Neural cell (in vitro differentiated cells): ENCODE measurements around the gene HDAC5. TPM values are rescaled to one million over a fixed set of nuclear protein-coding genes. Genes with fewer than 3 reads are reported as not detected.

Source experiments
- H2AFZ ChIP-seq: fragments of 200-600, 300-800 bp; sonication (generic), shearing (Covaris generic); 2 replicates; pipeline ENCODE4 v1.6.0; 2014; ENCODE audit warnings: low read depth, mild to moderate bottlenecking, antibody characterized with exemption, low read length, moderate library complexity
- H3F3A ChIP-seq: fragments of 200-600 bp; shearing (Covaris generic); 2 replicates; pipeline ENCODE4 v1.6.1; 2016; ENCODE audit warnings: mild to moderate bottlenecking, moderate library complexity, mixed read lengths, antibody characterized with exemption, low read length; ENCODE audit not compliant: insufficient read depth, poor library complexity, severe bottlenecking
- H3K27ac ChIP-seq: fragments of 200-600, 300-800 bp; sonication (generic), shearing (Covaris generic); 2 replicates; pipeline ENCODE4 v1.5.1; 2014; ENCODE audit warnings: mild to moderate bottlenecking, low read length, moderate library complexity
- H3K27me3 ChIP-seq: fragments of 300-800, 200-600 bp; sonication (generic), shearing (Covaris generic); 2 replicates; pipeline ENCODE4 v1.6.0; 2014; ENCODE audit warnings: mild to moderate bottlenecking, low read depth, low read length, moderate library complexity; ENCODE audit not compliant: insufficient read depth
- H3K36me3 ChIP-seq: fragments of 300-800, 200-600 bp; sonication (generic), shearing (Covaris generic); 2 replicates; pipeline ENCODE4 v1.5.1; 2014; ENCODE audit warnings: mild to moderate bottlenecking, antibody characterized with exemption, low read length, moderate library complexity; ENCODE audit not compliant: insufficient read depth
- H3K4me2 ChIP-seq: fragments of 300-800, 200-600 bp; sonication (generic), shearing (Covaris generic); 2 replicates; pipeline ENCODE4 v1.6.0; 2014; ENCODE audit warnings: mild to moderate bottlenecking, low read length
- H3K4me3 ChIP-seq: fragments of 300-800, 200-600 bp; sonication (generic), shearing (Covaris generic); 2 replicates; pipeline ENCODE4 v1.5.1; 2014; ENCODE audit warnings: mild to moderate bottlenecking, low read length, moderate library complexity
- H3K79me2 ChIP-seq: fragments of 200-600 bp; shearing (Covaris generic); replicated peaks from 2 replicates; pipeline ENCODE4 v1.6.0; 2014; ENCODE audit warnings: mild to moderate bottlenecking, low read length, moderate library complexity; ENCODE audit not compliant: insufficient read depth
- H3K9ac ChIP-seq: fragments of 300-800, 200-600 bp; sonication (generic), shearing (Covaris generic); 2 replicates; pipeline ENCODE4 v1.6.1; 2016; ENCODE audit warnings: mild to moderate bottlenecking, low read length, mixed read lengths
- H3K9me2 ChIP-seq: fragments of 200-600 bp; shearing (Covaris generic); 2 replicates; pipeline ENCODE4 v1.6.1; 2016; ENCODE audit warnings: mild to moderate bottlenecking, low read length, mixed read lengths; ENCODE audit not compliant: insufficient read depth
- H3K9me3 ChIP-seq: fragments of 200-600, 300-800 bp; sonication (generic), shearing (Covaris generic); 2 replicates; pipeline ENCODE4 v1.6.1; 2016; ENCODE audit warnings: mild to moderate bottlenecking, mixed run types, low read length, moderate library complexity, mixed read lengths
- H4K20me1 ChIP-seq: fragments of 200-600 bp; shearing (Covaris generic); 2 replicates; pipeline ENCODE4 v1.6.1; 2016; ENCODE audit warnings: mild to moderate bottlenecking, mixed run types; ENCODE audit not compliant: insufficient read depth
- CTCF ChIP-seq: fragments of 450-650 bp; IDR thresholded peaks from 2 replicates; pipeline ENCODE4 v1.5.1; 2014; ENCODE audit warnings: antibody characterized with exemption, mild to moderate bottlenecking, moderate library complexity; ENCODE audit not compliant: poor library complexity, severe bottlenecking
- EP300 ChIP-seq: fragments of 450-650 bp; conservative IDR thresholded peaks from 2 replicates; pipeline ENCODE4 v1.6.1; 2014; ENCODE audit warnings: antibody characterized with exemption, mild to moderate bottlenecking, moderate library complexity; ENCODE audit not compliant: poor library complexity, severe bottlenecking
- EZH2 ChIP-seq: fragments of 200-600, 300-800 bp; shearing (Covaris generic), sonication (generic); IDR thresholded peaks from 2 replicates; pipeline ENCODE4 v1.6.1; 2014; ENCODE audit warnings: antibody characterized with exemption, low read length, borderline replicate concordance, mild to moderate bottlenecking; ENCODE audit not compliant: insufficient read depth, poor library complexity, severe bottlenecking
- MXI1 ChIP-seq: fragments of 450-650 bp; conservative IDR thresholded peaks from 2 replicates; pipeline ENCODE4 v1.6.1; 2014; ENCODE audit warnings: antibody characterized with exemption, mild to moderate bottlenecking; ENCODE audit not compliant: poor library complexity, severe bottlenecking
- POLR2AphosphoS5 ChIP-seq: IDR thresholded peaks from 2 replicates; pipeline ENCODE4 v1.6.1; 2012
- RAD21 ChIP-seq: fragments of 450-650 bp; conservative IDR thresholded peaks from 2 replicates; pipeline ENCODE4 v1.6.1; 2014; ENCODE audit warnings: antibody characterized with exemption, mild to moderate bottlenecking, moderate library complexity
- REST ChIP-seq: IDR thresholded peaks from 2 replicates; pipeline ENCODE4 v1.6.1; 2012; ENCODE audit warnings: borderline replicate concordance
- SMC3 ChIP-seq: fragments of 450-650 bp; conservative IDR thresholded peaks from 2 replicates; pipeline ENCODE4 v1.6.1; 2014; ENCODE audit warnings: antibody characterized with exemption, mild to moderate bottlenecking, moderate library complexity; ENCODE audit not compliant: poor library complexity
- TAF1 ChIP-seq: IDR thresholded peaks from 2 replicates; pipeline ENCODE4 v1.6.1; 2012; ENCODE audit warnings: low read depth
- polyA plus RNA-seq: library from polyadenylated mRNA; depleted of rRNA; stranded (reverse); fragments of >200 nt; gene quantifications from 2 replicates; pipeline ENCODE4 v1.2.3, GENCODE V29; 2014

Gene HDAC5
- polyA plus RNA-seq, 1 donor from 2014 or later = 97.8 TPM

DNA sequence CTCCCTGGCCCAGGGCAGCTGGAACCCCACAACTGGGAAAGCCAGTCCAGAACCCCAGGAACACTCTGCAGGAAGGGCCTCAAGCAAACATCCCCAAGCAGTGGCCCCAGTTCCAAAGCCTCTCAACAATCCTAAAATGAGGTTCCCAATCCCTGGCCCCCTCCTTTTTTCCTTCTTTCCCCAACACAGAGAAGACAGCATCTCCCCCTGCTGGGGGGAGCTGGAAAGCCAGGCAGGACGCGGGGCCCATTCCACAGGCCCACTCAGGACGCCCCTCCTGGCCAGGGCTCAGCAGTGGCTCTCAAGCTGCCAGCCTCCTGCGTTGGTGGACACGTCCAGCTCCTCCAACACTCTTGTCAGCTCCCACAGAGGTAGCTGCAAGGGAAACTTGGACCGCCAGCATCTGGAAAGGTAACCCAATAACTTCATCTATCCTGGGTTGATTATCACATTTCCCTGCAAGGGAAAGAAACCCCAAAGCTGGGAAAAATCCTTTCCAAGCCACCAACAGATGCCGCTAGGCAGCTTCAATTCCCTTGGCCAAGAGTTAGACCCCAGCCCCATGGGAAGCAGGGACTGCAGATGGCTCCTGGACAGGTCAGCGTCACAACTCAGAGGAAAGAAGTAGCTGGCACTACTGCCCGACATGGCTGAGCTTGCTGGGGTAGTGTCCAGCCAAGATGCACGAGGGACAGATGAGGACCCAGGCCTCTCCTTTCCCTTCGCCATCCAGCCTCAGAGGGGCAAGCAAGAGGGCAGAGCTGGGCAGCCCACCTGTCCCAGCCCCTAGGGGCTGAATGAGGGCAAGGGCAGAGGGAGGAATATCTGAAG lies 7.6 kb downstream of the HDAC5 start:
- H3F3A ChIP-seq = no peaks in the 10 kb centered on the region
- H3K27me3 ChIP-seq = no peaks in the 10 kb centered on the region
- peaks cover 11% of the 10 kb centered on the region for H4K20me1 ChIP-seq
- no peaks in the 10 kb centered on the region for H3K9me3 ChIP-seq
- H3K9ac ChIP-seq = no peak overlapping the region
- H2AFZ ChIP-seq = no peak overlapping the region
- no peak overlapping the region for H3K4me3 ChIP-seq
- H3K9me2 ChIP-seq = no peaks in the 10 kb centered on the region
- no peak overlapping the region for H3K4me2 ChIP-seq
- TF ChIP-seq RAD21 (peak; percentile 52), TAF1 (no peak), REST (no peak), EP300 (no peak), SMC3 (peak; percentile 49), POLR2AphosphoS5 (no peak), MXI1 (no peak), EZH2 (no peak), CTCF (peak; percentile 58)
- no peaks in the 10 kb centered on the region for H3K36me3 ChIP-seq
- peaks cover 41% of the 10 kb centered on the region for H3K79me2 ChIP-seq
- no peak overlapping the region for H3K27ac ChIP-seq

DNA sequence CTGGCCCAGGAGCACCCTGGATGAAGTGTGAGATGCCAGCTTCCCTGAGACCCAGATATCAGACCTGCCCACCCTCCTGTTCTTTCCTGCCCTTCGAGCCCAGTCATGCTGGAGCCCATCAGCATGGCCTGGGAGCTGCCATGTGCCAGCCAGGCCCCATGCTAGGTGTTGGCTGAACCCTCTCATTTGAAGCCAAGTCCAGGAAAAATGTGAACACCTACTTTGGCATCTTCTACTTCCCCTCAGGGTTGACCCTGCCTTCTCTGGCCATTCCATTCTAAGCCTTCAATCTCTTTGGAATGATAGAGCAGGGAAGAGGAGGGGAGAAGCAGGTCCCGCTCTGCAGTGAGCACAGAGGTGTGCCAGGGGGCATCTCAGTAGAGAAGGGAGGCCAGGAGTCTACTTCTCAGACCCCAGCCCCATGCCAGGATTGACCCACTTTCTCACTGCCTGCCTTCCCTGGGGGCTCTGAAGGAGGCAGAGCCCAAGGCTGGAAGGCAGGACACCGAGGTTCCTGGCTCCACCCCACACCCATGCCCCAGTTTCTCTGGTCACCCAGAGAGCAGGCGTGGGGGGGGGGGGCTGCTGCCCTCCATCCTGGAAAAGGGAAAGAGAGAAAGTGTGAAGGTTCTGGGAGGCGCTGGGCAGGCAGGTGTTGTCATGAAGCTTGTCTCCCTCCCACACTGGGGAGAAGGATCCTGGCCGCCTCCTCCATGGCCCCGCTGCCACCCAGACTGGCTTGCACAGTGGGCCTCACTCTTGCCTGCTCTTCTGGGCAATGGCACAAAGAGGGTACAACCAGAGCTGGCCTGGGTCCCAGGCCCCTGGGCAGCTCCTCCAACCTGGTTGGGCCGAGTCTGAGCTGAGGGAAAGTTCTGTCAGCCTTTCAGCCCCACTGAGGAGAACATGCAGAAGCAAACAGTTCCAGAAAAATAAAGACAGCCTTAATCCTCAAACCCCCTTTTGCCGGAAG lies 9.3 kb downstream of the HDAC5 start:
- H3K4me3 ChIP-seq = no peak overlapping the region
- H2AFZ ChIP-seq = no peak overlapping the region
- peaks cover 36% of the 10 kb centered on the region for H3K79me2 ChIP-seq
- H3K27ac ChIP-seq = no peak overlapping the region
- H3F3A ChIP-seq = no peaks in the 10 kb centered on the region
- no peaks in the 10 kb centered on the region for H3K9me2 ChIP-seq
- TF ChIP-seq SMC3 (no peak), EZH2 (no peak)
- H3K27me3 ChIP-seq = no peaks in the 10 kb centered on the region
- no peak overlapping the region for H3K9ac ChIP-seq
- no peaks in the 10 kb centered on the region for H3K9me3 ChIP-seq
- no peak overlapping the region for H3K4me2 ChIP-seq
- H4K20me1 ChIP-seq = peaks cover 16% of the 10 kb centered on the region
- H3K36me3 ChIP-seq = no peaks in the 10 kb centered on the region
